RPMI7951 (cell line): Measurements from ENCODE around the gene NFKBIZ. TPM values are rescaled to one million over a fixed set of nuclear protein-coding genes. Genes with fewer than 3 reads are reported as not detected.
A peak's percentile ranks its signal among the peaks of the same experiment; 100 is the strongest.
"Not testable (repeated sequence)": the region's sequence is repeated elsewhere in the genome, so short reads cannot be mapped to it uniquely, and the experiment has no call there.

Experiments
- DNase-seq: peaks from one replicate; pipeline ENCODE4 v3.0.0-alpha.2; 2012; ENCODE audit warnings: low read depth
- total RNA-seq: library from RNA; depleted of rRNA; stranded (reverse); fragments of >200 nt; shearing (Covaris generic); gene quantifications from 2 replicates; pipeline ENCODE4 v1.2.3, GENCODE V29; 2014

NFKBIZ gene
- total RNA-seq, 1 experiment from 2014 or later: 9.5 TPM

DNA sequence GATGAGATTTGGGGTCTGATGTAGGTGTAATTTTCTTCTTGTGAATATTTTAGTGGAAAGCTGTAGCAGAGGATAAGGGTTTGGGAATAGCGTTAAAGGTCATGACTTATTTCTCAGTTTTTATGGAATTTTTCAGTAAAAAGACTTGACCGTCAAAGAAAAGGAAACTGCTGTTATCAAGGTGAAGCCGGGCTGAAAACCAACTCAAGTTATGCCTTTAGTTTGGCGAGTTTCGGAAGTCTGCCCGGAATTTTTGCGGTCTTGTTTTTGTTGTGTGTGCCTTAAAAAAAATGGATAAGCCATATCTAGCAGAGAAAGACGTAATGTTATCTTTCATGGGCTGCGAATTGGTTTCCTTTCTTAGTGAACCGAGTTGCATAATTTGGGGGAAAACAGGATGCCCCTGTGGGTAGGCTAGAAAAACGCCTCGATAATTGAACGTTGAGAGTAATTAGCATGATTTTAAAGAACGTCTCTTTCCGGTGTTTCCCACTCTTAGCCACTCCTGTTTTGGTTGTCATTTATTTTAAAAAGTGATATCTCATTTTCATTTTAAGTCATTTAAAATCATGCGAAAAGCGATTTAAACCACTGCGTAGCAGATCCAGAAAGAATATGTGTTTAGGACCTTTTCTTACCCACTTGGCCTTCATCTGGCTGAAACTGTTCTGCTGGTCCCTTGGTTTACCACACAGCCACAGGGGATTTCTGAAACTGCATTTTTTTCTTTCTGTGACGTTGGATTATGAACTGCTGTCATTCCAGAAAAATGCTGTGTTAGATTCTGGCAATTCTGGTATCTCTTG lies 1.1 kb downstream of the NFKBIZ start:
- DNase-seq: peak; percentile 70

DNA sequence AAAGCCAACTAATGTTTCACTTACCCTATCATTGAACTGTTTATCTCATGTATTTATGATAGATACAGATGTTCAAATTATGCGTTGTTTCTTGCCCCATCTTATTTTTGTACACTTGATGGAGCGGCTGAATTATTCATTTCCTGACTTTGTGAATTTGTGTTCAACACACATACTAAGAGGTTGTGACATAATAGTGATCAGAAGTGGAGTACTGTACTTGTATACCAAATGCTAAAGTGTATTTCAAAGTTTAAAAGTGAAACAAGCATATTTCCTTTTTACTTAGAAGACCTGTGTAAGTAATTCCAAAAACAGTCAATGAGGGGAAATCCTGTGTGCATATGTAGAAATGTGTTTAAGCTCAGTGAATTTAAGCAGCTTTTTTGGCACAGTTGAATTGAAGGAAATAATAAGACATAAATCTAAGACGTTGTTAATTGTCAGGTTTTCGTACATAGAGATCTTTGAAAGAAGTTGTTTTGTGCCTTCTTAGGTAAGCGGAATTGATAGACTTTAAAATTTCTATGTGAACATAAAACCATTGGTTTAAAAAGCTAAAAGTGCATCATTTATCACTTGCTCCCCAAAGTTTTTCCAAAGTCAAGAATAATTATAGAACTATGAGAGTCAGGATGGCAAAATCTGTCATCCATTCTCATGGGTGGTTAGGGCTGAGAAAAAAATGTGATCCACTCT lies 1.9 kb downstream of the NFKBIZ start:
- DNase-seq: no peak

DNA sequence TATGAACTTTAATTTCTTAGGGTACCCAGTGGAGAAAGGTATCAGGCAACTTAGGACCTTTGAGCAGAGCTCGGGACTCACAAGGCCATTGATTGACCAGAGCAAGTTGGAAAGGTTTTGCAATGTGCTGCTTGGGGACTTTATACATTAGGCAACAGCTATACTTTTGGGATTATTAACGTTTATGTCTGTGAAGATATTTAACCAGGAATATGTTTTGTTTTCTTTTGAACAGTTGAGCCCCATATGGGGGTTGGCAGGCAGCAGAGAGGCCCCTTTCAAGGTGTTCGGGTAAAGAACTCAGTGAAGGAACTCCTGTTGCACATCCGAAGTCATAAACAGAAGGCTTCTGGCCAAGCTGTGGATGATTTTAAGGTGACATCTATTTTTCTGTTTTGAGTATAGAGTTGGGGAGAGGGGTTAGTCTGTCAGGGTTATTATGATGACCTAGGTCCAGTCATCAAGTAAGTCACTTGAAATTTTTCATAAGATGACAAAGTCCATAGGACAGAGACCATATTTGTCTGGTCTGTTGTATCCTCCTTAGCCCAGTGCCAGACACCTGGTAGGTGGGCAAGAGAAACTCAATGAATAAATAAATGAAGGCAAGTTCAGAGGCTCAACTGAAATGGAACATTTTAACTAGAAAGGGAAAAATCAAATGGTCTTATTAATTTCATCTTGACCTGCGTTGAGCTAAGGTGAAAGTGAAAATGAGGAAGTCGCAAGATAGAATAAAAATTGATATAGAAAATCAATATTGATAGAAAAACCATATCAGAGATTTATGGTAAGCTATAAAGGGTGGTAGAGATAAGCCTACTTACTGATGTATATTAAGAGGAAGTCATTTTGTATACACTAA lies 2.8 kb downstream of the NFKBIZ start:
- no peak for DNase-seq

DNA sequence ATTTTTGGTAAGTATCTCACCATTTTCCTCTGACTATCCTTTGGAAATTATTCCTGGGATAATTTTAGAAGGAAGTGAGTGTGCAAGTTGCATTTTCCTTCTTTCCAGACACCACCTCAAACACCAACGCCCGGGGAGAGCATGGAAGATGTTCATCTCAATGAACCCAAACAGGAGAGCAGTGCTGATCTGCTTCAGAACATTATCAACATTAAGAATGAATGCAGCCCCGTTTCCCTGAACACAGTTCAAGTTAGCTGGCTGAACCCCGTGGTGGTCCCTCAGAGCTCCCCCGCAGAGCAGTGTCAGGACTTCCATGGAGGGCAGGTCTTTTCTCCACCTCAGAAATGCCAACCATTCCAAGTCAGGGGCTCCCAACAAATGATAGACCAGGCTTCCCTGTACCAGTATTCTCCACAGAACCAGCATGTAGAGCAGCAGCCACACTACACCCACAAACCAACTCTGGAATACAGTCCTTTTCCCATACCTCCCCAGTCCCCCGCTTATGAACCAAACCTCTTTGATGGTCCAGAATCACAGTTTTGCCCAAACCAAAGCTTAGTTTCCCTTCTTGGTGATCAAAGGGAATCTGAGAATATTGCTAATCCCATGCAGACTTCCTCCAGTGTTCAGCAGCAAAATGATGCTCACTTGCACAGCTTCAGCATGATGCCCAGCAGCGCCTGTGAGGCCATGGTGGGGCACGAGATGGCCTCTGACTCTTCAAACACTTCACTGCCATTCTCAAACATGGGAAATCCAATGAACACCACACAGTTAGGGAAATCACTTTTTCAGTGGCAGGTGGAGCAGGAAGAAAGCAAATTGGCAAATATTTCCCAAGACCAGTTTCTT lies 3.9 kb downstream of the NFKBIZ start:
- DNase-seq: no peak

DNA sequence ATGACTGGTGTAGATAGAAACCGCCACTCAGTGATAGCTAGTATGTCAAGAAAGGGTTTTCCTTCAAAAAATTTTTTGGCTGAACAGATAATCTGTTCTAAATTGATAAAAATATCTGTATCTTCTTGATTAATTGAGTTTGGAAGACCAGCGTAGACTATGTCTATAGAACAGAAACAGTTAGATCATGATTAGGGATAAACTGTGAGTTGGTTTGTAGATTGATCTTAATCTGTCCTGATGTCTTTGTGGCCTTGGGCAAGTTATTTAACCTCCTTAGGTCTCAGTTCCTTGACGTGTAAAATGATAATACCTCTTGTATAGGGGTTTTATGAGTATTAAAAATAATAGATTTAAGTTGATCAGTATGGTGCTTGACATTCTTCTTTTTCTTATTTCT lies 4.7 kb downstream of the NFKBIZ start:
- DNase-seq: no peak

DNA sequence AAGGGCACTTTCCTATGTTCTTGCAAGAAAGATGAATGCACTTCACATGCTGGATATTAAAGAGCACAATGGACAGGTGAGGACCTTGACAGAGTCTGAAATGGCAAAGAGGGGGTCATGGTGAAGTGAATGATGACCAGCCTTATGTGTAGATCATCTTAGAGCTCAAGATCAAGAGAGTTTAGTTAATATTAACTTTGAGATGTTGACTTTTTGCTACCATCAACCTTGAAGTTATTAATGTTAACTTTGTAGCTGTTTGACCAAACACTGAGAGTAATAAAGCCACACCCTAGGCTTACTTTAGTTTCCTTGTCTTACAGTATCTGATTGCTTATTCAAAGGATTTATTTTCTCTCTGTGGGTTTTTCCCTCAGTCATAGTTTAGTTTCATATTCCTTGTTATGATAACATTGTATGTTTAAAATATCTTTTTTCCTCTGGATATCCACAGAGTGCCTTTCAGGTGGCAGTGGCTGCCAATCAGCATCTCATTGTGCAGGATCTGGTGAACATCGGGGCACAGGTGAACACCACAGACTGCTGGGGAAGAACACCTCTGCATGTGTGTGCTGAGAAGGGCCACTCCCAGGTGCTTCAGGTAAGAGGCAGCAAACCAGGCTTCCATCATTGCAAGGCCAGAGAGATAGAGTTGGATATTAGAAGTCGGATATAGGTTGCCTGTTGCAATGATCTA lies 5.4 kb downstream of the NFKBIZ start:
- no peak for DNase-seq

DNA sequence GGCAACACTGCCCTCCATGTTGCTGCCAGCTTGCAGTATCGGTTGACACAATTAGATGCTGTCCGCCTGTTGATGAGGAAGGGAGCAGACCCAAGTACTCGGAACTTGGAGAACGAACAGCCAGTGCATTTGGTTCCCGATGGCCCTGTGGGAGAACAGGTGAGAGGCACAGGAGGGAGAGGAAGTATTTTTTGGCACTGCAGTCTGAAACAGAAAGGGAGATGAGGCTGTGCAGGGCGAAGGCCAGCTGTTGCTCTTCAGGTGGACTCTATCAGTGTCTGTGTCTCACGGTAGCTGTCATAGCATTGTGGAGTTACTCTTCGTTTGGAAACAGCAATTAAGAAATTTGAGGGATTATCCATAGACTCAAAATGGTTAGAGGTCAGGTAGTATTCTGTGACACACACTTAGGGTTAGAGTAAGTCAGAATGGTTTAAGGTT lies 8.0 kb downstream of the NFKBIZ start:
- DNase-seq: no peak

DNA sequence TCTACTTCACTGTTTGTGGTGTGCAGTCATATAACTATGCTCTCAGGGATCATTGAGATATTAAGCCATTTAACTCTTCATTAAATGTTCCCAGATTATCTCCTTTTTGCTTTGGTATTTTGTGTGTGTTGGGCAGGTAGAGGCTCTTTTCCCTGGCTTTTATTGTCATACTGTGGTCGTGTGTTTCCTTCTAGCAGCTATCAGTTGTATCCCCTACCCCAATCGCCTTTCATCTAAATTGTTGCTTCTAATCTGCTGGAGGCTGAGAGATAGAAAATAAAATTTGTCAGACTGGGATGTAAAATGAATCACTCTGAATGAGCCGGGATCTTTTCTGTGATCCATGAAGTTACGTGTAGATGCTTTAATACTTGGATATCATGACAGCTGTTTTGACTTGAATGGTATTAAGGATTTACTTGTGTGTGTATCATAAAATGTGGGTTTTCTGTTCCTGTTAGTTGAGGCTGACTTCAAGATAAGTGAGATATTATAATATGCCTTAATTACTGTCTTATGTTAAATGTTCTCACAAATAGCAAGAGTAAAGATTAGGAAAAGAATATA lies 9.2 kb downstream of the NFKBIZ start:
- DNase-seq: no peak

DNA sequence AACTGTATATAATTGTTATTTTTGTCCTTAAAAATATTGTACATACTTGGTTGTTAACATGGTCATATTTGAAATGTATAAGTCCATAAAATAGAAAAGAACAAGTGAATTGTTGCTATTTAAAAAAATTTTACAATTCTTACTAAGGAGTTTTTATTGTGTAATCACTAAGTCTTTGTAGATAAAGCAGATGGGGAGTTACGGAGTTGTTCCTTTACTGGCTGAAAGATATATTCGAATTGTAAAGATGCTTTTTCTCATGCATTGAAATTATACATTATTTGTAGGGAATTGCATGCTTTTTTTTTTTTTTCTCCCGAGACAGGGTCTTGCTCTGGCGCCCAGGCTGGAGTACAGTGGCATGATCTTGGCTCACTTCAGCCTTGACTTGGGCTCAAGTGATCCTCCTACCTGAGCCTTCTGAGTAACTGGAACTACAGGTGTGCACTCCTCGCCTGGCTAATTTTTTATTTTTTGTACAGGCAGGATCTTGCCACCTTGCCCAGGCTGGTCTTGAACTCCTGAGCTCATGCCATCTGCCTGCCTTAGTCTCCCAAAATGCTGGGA lies 10.7 kb downstream of the NFKBIZ start:
- no peak for DNase-seq

DNA sequence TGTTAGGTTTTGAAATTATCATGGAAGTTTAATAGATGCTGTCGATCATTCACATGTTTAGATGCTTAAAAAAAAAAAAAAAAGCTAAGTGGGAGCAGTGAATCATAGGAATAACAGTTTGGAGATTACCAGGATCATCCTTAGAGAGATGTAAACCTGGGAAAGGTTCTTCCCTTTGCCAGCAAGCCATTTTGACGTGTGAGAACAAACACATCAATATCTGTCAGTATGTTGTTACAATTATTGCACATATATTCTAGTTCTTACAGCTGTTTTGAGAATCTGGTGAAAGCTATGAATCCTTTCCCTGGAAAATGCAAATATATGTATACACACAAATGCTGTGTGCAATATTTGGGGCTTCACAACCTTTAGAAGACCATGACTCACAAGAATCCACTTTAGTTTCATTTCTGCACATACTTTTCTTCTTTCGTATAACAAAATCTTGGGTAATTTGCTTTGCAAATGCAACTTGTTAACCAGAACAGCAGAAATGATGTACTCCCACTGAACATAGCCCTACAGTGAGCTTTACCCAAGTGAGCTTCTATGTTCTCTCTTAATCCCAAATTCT lies 12.0 kb downstream of the NFKBIZ start:
- DNase-seq: no peak

DNA sequence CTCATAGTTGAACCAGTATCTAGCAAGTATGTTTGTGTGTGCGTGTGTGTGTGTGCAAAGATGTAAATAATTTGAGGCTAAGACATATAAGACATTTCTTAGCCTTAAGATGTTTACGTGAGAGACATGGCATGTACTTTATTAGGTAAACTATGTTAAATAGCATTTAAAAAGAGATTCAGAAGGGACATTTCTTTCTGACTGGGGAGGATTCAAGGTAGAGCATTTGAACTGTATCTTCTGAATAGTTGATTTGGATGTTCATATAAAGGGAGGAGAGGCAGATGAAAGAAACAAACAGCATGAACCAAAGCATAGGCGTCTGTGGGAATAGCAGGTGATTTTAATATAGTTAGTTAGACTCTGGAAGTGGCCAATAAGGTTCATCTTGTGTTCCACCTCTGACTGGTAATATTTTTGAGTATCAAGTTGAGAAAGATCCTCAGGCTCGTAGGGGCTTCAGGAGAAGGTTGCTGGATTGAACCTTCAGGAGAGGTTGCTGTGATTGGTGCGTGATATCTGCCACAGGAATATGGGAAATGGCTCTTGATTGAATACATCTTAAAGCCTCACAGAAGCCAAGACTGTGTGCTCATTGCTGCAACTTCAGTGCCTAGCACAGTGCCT lies 12.6 kb downstream of the NFKBIZ start:
- no peak for DNase-seq

DNA sequence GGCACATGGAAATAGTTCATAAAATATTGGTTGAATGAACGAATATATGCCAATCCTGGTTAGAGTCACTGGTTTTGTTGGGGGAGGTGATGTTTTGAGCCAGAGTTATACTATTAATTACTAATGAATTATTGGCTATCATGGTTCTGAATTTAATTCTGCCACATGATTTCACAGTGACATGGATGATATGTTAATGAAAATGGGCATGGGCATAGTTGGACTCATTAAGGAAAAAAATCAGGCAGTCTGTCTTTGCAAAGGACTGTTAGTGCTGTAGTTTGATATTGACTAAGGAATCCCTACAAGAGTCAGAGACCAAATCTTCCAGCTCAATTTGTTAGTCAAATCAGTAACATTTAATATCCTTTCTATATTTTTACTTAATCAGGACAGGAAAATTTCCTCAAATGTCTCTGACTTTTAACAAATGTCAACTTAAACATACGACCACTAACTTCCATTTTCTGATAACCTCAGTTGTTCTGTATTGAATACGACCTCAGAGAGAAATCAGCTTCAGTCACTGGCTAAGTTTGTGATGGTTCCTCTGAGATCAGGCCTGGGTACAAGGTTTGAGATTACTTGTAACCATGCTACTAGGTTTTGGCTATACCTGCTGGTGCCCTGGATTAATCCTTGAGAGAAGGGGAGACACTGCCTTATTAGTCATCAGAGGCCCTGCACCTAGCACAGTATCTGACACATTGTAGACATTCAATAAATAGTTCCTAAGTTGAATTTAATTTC lies 13.3 kb downstream of the NFKBIZ start:
- DNase-seq: no peak

DNA sequence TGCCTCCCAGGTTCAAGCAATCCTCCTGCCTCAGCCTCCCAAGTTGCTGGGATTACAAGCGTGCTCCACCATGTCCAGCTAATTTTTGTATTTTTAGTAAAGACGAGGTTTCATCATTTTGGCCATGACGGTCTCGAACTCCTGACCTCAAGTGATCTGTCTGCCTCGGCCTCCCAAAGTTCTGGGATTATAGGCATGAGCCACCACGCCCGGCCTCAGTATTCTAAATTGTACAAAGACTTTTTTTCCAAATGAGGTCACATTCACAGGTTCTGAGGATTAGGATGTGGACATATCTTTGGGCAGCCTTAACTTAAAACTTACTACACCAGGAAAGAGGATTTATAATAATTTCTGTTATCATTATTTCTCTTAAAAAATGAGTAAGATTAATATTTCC lies 15.6 kb downstream of the NFKBIZ start:
- not testable (repeated sequence) for DNase-seq

DNA sequence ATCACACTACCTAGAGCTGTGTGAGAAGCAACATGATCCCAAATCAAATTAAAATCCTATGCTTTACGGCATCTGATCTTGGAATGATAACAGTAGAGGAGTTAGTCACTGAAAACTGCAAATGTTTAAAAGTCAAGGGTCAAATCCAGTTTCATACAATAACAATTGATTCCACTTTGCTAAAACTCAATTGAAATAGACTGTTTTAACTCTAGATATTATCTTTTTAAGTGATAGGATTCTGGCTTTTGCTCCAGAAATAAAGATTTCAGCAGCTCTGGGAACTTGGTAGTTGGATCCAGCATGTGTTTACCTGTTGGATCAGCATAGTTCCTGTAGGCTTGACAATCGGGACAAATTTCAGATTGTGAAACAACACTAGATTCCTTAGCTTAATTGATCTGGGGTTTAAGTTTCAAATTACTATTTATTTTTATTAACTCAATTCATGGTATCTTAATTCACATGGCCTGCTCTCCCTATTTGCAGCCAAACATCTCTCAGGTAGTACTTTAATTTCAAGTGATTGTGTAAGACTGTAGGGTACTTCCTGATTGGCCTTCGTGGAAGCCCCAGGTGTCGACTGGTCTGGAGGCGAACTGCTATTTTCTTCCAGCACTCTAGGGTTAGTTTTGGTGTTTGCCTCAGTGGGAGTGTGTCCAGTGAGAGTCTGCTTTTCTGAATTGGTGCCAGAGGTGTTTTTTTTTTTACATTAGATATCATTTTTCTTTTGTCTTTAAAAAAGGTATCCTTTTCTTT lies 16.6 kb downstream of the NFKBIZ start:
- no peak for DNase-seq

DNA sequence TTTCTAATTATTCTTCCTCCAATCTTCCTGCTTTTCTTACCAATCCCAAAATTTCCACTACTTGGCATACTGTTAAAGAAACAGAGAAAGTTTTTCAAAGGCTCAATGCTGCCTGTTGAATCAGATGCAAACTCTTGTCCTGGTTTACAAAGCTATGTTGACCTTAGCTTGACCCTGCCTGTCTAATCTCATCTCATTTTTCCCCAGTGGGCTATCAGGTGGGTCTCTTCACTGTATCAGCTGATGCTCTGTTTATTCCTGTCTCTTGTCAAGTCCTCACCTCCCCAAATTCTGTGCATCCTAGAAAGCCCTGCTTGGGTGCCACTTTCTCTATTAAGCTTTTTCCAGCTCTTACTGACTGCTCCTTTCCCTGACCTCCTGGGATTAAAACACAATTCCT lies 18.2 kb downstream of the NFKBIZ start:
- DNase-seq: no peak

DNA sequence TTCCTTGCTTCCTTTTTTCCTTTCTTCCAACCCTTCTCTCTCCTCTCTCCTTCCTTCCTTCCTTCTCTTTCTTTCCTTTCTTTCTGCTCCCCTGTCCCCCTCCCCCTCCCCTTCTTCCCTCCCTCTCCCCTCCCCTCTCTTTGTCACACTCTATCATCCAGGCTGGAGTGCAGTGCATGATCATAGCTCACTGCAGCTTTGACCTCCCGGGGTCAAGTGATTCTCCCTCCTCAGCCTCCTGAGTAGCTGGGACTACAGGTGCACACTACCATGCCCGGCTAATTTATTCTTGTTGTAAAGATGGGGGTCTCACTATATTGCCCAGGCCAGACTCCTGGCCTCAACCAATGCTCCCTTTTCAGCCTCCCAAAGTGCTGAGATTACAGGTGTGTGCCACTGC lies 18.7 kb downstream of the NFKBIZ start:
- DNase-seq: no peak

DNA sequence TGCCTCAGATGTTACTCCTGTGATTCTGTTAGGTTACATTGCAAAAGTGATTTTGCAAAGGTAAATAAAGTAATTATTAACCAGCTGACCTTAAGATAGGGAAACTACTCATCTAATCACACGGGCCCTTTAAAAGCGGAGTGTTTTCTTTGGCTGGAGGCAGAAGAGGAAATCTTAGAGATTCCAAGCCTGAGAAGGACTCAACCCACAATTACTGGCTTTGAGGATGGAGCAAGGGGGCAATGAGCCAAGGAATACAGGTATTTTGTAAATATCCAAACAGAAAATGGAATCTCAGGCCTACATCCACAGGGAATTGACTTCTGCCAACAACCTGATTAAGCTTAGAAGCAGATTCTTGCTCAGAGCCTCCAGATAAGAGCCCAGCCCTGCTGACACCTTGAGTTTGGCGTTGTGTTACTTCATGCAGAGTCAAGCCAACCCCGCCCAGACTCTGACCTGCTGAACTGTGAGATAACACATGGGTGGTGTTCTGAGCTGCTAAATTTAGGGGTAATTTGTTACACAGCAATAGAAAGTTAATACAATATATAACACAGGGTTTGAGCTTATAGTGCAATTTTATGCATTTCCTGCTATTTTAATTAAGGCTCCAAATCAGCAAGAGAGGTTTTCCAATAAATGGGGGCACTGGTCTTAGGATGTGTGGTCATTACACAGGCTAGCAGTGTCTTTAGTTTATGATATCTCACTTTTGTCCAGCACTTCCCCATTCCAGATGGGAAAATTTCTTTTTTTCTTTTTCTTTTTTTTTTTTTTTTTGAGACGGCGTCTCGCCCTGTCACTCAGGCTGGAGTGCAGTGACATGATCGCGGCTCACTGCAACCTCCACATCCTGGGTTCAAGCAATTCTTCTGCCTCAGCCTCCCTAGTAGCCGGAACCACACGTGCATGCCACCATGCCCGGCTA lies 19.5 kb downstream of the NFKBIZ start:
- DNase-seq: no peak
